ENCODE results near the gene STOML3.
"Not testable (repeated sequence)": the region's sequence is repeated elsewhere in the genome, so short reads cannot be mapped to it uniquely, and the experiment has no call there.

The STOML3 gene, protein sequence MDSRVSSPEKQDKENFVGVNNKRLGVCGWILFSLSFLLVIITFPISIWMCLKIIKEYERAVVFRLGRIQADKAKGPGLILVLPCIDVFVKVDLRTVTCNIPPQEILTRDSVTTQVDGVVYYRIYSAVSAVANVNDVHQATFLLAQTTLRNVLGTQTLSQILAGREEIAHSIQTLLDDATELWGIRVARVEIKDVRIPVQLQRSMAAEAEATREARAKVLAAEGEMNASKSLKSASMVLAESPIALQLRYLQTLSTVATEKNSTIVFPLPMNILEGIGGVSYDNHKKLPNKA

DNA sequence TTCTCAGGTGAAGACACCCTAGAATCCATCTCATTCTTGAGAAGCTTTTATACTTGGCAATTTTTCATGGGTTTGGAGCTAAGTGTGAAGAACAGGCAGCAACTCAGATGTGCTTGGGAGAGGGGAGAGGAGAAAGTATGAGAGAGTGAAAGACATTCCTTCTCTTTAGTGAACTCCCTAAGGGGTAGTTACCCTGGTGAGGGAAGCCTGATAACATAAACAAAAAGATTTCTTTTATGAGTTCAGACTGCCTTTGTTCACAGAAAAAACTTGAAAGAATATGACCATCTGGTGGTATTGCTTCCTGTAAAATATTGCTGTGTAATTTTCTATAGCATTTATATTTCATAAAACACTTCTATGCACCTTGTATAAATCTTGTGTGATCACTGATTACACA lies at the start of gene STOML3:
TSS of gene STOML3 (minus strand) at position 139 of the 400 bp plus-strand sequence. CDS start at position 29, 110 bp downstream.
- DNase-seq (ENCODE audit: low spot score) = no peak

DNA sequence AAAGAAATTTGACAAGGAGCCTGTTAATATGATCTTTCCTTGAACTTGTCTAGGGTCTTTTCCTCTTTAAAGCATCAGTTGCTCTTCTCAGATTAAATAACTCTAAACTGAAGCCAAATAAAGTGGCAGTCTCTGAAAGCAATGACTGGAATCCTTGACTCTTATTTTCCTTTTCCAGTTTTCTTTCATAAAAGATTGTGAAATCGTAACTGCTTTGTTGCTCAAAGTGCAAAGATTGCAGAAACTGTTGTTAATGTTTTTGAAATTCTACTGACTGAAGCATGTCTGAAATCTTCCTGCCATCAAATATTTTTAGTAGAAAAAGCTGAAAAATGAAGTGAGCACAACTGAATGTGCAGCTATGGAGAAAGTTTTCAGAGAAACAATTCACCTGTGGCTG lies 49.6 kb upstream of the STOML3 start:
- DNase-seq (ENCODE audit: low spot score) = no peak

- DNase-seq (ENCODE audit: low spot score) = no peak
These were observed 48.4 kb upstream of the STOML3 start for GRCh38 chr13:39039041-39039440.

GRCh38 chr13:39038569-39039030 lies 48.0 kb upstream of the STOML3 start:
- no peak for DNase-seq (ENCODE audit: low spot score)

GRCh38 chr13:39037880-39038568 lies 47.4 kb upstream of the STOML3 start, which contains the start of the genes NHLRC3 and PROSER1:
NHLRC3 (plus strand) TSS chr13:39038456; CDS start chr13:39038640, 184 bp downstream.
PROSER1 (minus strand) TSS chr13:39038089; CDS start chr13:39037242, 847 bp downstream.
- DNase-seq (ENCODE audit: low spot score) = peak; percentile 76

- DNase-seq (ENCODE audit: low spot score) = no peak
These were observed 46.8 kb upstream of the STOML3 start for GRCh38 chr13:39037410-39037879.

- DNase-seq (ENCODE audit: low spot score) = no peak
These were observed 45.6 kb upstream of the STOML3 start for GRCh38 chr13:39036212-39036611.

DNA sequence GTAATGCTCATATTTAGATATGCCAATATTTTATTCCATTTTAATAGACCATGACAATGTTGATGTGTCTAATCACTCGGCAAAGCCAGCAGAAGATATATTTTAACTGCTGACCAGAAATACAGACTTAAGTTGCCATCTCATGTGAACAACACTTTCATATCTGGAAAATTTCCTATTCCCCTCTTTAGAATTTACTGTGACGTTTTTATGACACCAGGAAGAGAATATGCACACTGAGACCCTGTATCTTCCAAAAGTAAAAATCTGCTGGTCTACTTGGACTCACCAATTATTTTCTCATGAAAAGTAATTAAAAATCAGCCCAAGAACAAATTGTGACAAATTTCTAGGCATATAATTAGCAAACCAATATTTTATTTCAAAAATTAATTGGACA lies 45.2 kb upstream of the STOML3 start:
- DNase-seq (ENCODE audit: low spot score) = no peak

DNA sequence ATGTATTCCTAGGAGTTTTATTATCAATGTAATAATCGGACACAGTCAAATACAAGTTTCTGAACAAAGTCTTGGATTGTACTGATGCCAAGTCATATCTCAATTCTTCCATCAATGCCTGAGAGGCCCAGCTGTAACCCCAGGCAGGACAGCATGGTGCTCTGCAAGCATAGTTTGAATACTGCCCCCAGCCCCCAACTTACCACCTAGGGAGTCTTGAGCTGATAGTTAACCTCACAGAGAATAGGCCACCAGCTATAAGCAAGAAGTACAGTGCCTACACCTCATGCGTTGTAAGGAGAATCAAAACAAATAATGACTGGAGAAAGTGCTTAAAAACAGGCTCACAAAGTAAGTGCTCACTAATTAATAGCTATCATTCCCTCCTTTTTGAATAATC lies 44.6 kb upstream of the STOML3 start:
- DNase-seq (ENCODE audit: low spot score) = no peak

- no peak for DNase-seq (ENCODE audit: low spot score)
These were observed 43.5 kb upstream of the STOML3 start for GRCh38 chr13:39034085-39034484.

- no peak for DNase-seq (ENCODE audit: low spot score)
These were observed 41.5 kb upstream of the STOML3 start for GRCh38 chr13:39032150-39032549.

DNA sequence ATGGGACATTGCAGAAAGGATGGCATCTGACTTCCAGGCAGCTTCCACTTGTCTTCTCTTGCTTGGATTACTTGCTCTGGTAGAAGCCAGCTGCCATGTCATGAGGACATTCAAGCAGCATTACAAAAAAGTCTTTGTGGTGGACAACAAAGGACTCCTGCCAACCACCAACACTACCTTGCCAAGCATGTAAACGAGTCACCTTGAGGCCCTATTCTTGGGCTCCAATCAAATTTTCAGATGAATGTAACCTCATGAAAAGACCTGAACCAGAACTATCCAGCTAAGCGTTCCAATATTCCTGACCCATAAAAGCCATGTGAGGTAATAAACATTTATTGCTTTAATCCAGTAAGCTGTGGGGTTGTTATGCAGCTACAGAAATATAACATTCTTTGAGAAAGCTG lies 34.8 kb upstream of the STOML3 start:
- DNase-seq (ENCODE audit: low spot score) = no peak

GRCh38 chr13:39023761-39024160 lies 33.1 kb upstream of the STOML3 start:
- DNase-seq (ENCODE audit: low spot score) = no peak

DNA sequence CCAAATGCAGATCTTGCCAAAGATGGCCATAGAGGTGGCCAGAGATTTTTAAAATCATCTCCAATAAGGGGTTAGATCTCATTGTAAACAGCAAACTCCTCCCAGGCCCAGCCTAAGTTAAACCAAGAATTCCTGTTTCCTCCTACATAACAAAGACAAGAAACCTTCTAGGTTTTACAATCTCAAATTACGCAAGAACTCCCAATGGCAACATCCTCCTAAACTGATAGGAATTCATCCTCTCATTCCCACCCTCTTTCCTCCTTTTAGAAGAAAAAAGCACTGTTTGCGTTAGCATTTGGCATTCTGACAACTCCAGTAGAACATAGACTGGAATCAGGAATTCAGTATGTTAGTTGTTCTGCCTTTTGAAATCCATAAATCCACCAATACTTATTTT lies 32.7 kb upstream of the STOML3 start:
- DNase-seq (ENCODE audit: low spot score) = no peak

- DNase-seq (ENCODE audit: low spot score) = no peak
These were observed 30.3 kb upstream of the STOML3 start for GRCh38 chr13:39020853-39021462.

GRCh38 chr13:39016787-39017186 lies 26.2 kb upstream of the STOML3 start:
- DNase-seq (ENCODE audit: low spot score) = peak; percentile 21

DNA sequence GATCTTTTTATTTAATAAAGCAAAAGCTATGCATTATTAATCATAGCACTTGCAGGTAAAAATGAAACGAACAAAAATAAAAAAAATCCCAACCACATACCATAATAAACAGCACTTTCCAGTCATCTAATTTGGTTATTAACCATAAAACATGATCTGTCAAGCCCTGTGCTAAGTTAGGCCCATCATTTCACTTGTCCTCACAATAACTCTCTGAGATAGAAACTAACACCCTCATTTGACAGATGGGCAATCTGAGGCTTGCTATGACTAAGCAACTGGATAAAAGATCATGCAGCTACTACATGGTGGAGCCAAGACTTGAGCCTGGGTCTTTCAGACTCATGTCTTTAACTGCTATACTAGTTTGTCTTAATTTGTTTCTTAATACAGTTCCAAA lies 25.5 kb upstream of the STOML3 start:
- DNase-seq (ENCODE audit: low spot score) = no peak

DNA sequence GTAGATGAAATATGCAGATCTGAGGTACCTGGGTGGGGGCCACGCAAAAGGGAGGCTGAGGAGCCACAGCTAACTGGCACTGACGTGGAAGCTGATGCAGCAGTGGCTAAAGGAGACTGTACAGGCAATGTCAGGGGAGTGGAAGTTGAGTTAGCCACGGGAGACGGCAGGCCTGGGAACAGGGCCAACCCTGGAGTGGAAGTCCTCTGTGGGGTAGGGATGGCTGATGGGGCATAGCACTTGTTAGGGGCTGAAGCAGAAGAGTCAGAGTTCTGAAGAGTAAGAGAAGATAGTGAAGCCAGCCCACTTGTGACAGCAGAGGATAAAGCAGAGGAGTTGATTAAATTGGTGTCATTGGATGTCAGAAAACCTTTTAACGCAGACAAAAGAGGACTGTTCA lies 22.8 kb upstream of the STOML3 start:
- DNase-seq (ENCODE audit: low spot score) = no peak

GRCh38 chr13:39012608-39013007 lies 22.0 kb upstream of the STOML3 start:
- DNase-seq (ENCODE audit: low spot score) = no peak

DNA sequence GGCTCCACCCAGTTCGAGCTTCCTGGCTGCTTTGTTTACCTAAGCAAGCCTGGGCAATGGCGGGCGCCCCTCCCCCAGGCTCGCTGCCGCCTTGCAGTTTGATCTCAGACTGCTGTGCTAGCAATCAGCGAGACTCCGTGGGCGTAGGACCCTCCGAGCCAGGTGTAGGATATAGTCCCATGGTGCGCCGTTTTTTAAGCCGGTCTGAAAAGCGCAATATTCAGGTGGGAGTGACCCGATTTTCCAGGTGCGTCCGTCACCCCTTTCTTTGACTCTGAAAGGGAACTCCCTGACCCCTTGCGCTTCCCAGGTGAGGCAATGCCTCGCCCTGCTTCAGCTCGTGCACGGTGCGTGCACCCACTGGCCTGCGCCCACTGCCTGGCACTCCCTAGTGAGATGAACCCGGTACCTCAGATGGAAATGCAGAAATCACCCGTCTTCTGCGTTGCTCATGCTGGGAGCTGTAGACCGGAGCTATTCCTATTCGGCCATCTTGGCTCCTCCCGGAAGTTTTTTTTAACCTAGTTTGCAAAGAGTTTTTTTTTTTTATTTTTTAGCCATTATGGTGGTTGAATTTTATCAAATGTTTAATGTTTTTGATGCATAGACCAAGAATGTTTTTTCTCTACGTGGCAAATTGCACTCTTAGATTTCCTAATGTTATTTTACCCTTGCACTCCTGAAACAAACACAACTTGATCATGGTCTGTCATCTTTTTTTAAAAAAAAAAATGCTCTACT lies 15.9 kb upstream of the STOML3 start:
- not testable (repeated sequence) for DNase-seq (ENCODE audit: low spot score)

GRCh38 chr13:38998739-38999138 lies 8.1 kb upstream of the STOML3 start:
- no peak for DNase-seq (ENCODE audit: low spot score)

DNA sequence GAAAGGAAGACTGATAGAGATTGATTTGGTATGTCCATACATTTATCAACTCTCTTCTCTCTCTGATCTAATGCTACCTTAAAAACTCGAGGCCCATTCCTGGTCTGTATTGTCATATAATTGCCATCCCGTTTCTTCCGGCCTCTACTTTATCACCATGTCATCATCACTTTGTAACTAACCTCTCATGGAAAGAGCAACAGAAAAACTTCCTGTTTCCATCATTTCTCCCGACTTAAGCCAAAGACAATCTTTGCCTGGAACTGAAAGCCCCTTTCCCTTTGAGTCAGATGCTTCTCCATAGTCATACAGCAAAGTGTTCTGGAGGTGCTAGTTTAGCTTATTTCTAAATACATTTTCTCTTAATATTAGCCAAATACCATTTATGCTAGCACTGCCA lies 2.8 kb upstream of the STOML3 start:
- no peak for DNase-seq (ENCODE audit: low spot score)
